ENCODE measurements around the gene SFRP2.
A peak's percentile ranks its signal among the peaks of the same experiment; 100 is the strongest.

SFRP2 gene

GRCh38 chr4:153766758-153767157 is 22.1 kb downstream of the SFRP2 start:
- DNase-seq = no peak

- no peak for DNase-seq
Measured at GRCh38 chr4:153765894-153766293, 23.0 kb downstream of the SFRP2 start.

GRCh38 chr4:153764601-153765368 is 24.1 kb downstream of the SFRP2 start:
- no peak for DNase-seq

- DNase-seq = no peak
Measured at GRCh38 chr4:153763404-153763803, 25.5 kb downstream of the SFRP2 start.

GRCh38 chr4:153759407-153760316 is 29.2 kb downstream of the SFRP2 start, which contains the start of gene RNF175:
Gene RNF175 (minus strand): TSS chr4:153760024. CDS start chr4:153759862, 162 bp downstream.
- peak in 4 of 6 experiments; percentile 23 to 38 (median 27) for DNase-seq

GRCh38 chr4:153758688-153759406 is 30.0 kb downstream of the SFRP2 start:
- peak in 1 of 6 experiments; percentile 19 for DNase-seq

GRCh38 chr4:153758136-153758535 is 30.7 kb downstream of the SFRP2 start:
- DNase-seq = no peak

- DNase-seq = no peak
Measured at GRCh38 chr4:153757407-153757806, 31.5 kb downstream of the SFRP2 start.

- DNase-seq = peak in 3 of 6 experiments; percentile 50 to 66 (median 61)
Measured at GRCh38 chr4:153755186-153755585, 33.7 kb downstream of the SFRP2 start.

- DNase-seq = peak; percentile 12 to 77 (median 52)
Measured at GRCh38 chr4:153750197-153750817, 38.6 kb downstream of the SFRP2 start.

- DNase-seq = no peak
Measured at GRCh38 chr4:153748378-153748777, 40.5 kb downstream of the SFRP2 start.

GRCh38 chr4:153747406-153747955 is 41.4 kb downstream of the SFRP2 start:
- no peak for DNase-seq

- DNase-seq = no peak
Measured at GRCh38 chr4:153745651-153746050, 43.2 kb downstream of the SFRP2 start.

GRCh38 chr4:153741541-153741940 is 47.3 kb downstream of the SFRP2 start:
- no peak for DNase-seq

GRCh38 chr4:153735906-153736461 is 52.9 kb downstream of the SFRP2 start:
- DNase-seq = no peak

- DNase-seq = no peak
Measured at GRCh38 chr4:153733751-153734448, 55.0 kb downstream of the SFRP2 start.

- no peak for DNase-seq
Measured at GRCh38 chr4:153731239-153731638, 57.6 kb downstream of the SFRP2 start.

All from stimulated activated naive CD4-positive, alpha-beta T cell (primary cell).